Kidney (tissue), 14 donors: Measurements from ENCODE around the gene SMIM35. TPM values are rescaled to one million over a fixed set of nuclear protein-coding genes. Genes with fewer than 3 reads are reported as not detected.

ENCODE experiments used
- DNase-seq, 5 donors: peaks; one replicate each; pipeline ENCODE4 v3.0.0-alpha.2; 2013 to 2020
- FAIRE-seq: peaks from 2 replicates; lab custom pipeline; 2012; peaks lifted over from hg19 to GRCh38; lab: Jason Lieb, UNC
- H3K27ac ChIP-seq, 2 donors: one replicate each; pipeline ENCODE4 v1.7.0; 2013; ENCODE audit warnings: low read depth in 2 of 2, low read length in 2 of 2, inconsistent platforms in 1 of 2
- H3K27me3 ChIP-seq: one replicate; pipeline ENCODE4 v1.7.1; 2013; ENCODE audit warnings: low read length, inconsistent platforms; ENCODE audit not compliant: control insufficient read depth, insufficient read depth
- H3K36me3 ChIP-seq, 3 donors: one replicate each; pipeline versions ENCODE4 v1.7.0 to v1.7.1; 2013; ENCODE audit warnings: low read length in 3 of 3, control low read depth in 1 of 3, inconsistent platforms in 1 of 3; ENCODE audit not compliant: insufficient read depth in 3 of 3, control insufficient read depth in 2 of 3
- H3K4me1 ChIP-seq, 3 donors: one replicate each; pipeline versions ENCODE4 v1.7.0 to v1.7.1; 2013; ENCODE audit warnings: low read length in 3 of 3, inconsistent platforms in 1 of 3, low read depth in 1 of 3; ENCODE audit not compliant: control insufficient read depth in 2 of 3, insufficient read depth in 2 of 3
- H3K4me3 ChIP-seq, 3 donors: one replicate each; pipeline versions ENCODE4 v1.7.0 to v1.8.1; 2013; ENCODE audit warnings: low read length in 3 of 3, control low read depth in 1 of 3, inconsistent platforms in 1 of 3
- H3K9ac ChIP-seq, 3 donors: one replicate each; pipeline versions ENCODE4 v1.7.0 to v1.7.1; 2013; ENCODE audit warnings: low read length in 3 of 3, control low read depth in 1 of 3, inconsistent platforms in 1 of 3
- H3K9me3 ChIP-seq, 3 donors: one replicate each; pipeline versions ENCODE4 v1.7.0 to v1.7.1; 2013; ENCODE audit warnings: low read length in 3 of 3, control low read depth in 1 of 3, inconsistent platforms in 1 of 3; ENCODE audit not compliant: control insufficient read depth in 2 of 3, insufficient read depth in 1 of 3
- intact Hi-C: fragments of 100-400 bp; cut with DNase I; formaldehyde crosslinking; loops from one replicate; pipeline ENCODE4 v1.11.1; 2022
- polyA plus RNA-seq: library from polyadenylated mRNA; stranded (reverse); fragments of 350-450 nt; fragmentation: Illumina TruSeq; extraction: RNeasy Lipid Tissue Mini Kit (QIAGEN cat#74804); gene quantifications from one replicate; pipeline ENCODE4 v1.2.3, GENCODE V29; 2014; ENCODE audit warnings: low read depth, low replicate concordance; ENCODE audit not compliant: insufficient read depth
- total RNA-seq: library from RNA; stranded (reverse); fragmentation: NEBNext Ultra II Directional; extraction: Animal tissue kit (Norgen Biotek cat#: 25700); gene quantifications from one replicate; pipeline ENCODE4 v1.2.1, GENCODE V29; 2021
- TF ChIP-seq, protein P1 (sequence below): IDR thresholded peaks from 3 replicates; pipeline ENCODE4 v1.5.1; 2012; ENCODE audit warnings: mild to moderate bottlenecking, moderate library complexity, borderline replicate concordance; ENCODE audit not compliant: insufficient read depth; ENCODE audit errors: extremely low read depth
- donor health status: control.
- donor health status: control.
- donor health status: control.
- donor health status: control.
- donor health status: control.
- donor health status: DM: yes; HTN: yes; CAD: no.
- donor health status: Normal renal cell carcinoma (clear cell type).

SMIM35 gene
- total and polyA plus RNA-seq, 2 donors from 2014 or later: 0.80 TPM; not detected in 1

DNA sequence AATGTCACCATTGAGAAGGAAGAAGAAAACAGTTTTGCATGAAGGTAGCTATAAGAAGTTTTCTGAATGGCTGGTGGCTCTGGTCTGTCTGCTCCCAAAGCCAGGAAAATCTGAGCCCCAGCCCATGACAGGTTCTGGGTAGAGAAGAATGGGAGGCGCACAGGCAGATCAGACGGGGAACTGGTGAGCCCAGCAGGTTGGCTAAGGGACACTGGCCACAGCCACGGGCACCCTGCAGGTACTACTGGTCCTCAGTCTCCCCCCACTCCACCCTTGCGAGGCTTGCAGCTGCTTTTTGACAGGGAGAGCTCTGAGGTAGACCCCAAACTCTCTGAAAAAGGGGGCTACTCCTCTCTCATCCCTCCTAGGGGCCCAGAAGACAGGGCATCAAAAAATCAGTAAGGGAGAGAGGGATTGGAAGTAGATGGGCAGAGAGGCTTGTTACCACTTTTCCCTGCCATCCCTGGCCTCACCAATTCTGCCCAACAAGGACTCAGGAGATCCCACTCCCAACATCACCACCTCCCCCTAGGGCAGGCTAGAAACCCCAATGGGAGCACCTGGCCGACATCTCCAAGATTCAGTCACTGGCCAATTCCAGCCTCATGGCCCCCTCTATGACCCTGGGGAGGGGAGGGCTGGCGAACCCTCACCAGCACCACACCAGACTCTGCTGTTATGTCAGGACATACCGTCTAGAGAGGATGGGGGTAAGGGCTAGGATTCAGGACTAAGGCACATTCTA, 48.5 kb upstream of the SMIM35 start:
- Histone ChIP-seq H3K27ac (no peak overlapping the region), H3K36me3 (no peaks in the 10 kb centered on the region), H3K27me3 (no peaks in the 10 kb centered on the region), H3K9me3 (no peaks in the 10 kb centered on the region), H3K4me1 (no peaks in the 10 kb centered on the region), H3K4me3 (no peak overlapping the region), H3K9ac (no peak overlapping the region)
- TF ChIP-seq, protein P1, sequence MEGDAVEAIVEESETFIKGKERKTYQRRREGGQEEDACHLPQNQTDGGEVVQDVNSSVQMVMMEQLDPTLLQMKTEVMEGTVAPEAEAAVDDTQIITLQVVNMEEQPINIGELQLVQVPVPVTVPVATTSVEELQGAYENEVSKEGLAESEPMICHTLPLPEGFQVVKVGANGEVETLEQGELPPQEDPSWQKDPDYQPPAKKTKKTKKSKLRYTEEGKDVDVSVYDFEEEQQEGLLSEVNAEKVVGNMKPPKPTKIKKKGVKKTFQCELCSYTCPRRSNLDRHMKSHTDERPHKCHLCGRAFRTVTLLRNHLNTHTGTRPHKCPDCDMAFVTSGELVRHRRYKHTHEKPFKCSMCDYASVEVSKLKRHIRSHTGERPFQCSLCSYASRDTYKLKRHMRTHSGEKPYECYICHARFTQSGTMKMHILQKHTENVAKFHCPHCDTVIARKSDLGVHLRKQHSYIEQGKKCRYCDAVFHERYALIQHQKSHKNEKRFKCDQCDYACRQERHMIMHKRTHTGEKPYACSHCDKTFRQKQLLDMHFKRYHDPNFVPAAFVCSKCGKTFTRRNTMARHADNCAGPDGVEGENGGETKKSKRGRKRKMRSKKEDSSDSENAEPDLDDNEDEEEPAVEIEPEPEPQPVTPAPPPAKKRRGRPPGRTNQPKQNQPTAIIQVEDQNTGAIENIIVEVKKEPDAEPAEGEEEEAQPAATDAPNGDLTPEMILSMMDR: no peak
- no peak for DNase-seq
- intact Hi-C loops: no loop called here
- FAIRE-seq: no peak

DNA sequence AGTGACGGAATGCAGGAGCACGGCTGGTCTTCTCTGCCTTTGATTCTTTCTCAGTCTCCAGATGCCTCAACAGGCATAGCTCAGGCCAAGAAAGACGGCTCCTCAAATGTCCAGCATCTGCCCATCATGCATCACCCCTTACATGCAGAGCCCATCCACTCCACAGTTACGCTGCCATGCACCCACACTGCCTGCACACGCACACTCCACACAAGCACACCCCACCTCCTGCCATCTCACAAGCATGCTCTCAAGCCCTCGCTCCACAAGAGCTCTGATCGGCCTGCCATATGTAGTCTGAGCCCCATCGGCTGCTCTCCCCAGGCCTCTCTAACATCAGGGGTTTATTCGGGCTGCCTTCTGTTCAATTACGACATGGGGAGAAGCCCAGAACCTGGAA, 47.1 kb upstream of the SMIM35 start:
- no peak for FAIRE-seq
- no peak overlapping the region for H3K27ac ChIP-seq
- intact Hi-C loops: no loop called here
- H3K4me3 ChIP-seq: no peak overlapping the region
- H3K9me3 ChIP-seq: no peaks in the 10 kb centered on the region
- DNase-seq: no peak
- H3K27me3 ChIP-seq: no peaks in the 10 kb centered on the region
- TF ChIP-seq, protein P1: no peak
- H3K36me3 ChIP-seq: no peaks in the 10 kb centered on the region
- no peak overlapping the region for H3K9ac ChIP-seq
- no peaks in the 10 kb centered on the region for H3K4me1 ChIP-seq

DNA sequence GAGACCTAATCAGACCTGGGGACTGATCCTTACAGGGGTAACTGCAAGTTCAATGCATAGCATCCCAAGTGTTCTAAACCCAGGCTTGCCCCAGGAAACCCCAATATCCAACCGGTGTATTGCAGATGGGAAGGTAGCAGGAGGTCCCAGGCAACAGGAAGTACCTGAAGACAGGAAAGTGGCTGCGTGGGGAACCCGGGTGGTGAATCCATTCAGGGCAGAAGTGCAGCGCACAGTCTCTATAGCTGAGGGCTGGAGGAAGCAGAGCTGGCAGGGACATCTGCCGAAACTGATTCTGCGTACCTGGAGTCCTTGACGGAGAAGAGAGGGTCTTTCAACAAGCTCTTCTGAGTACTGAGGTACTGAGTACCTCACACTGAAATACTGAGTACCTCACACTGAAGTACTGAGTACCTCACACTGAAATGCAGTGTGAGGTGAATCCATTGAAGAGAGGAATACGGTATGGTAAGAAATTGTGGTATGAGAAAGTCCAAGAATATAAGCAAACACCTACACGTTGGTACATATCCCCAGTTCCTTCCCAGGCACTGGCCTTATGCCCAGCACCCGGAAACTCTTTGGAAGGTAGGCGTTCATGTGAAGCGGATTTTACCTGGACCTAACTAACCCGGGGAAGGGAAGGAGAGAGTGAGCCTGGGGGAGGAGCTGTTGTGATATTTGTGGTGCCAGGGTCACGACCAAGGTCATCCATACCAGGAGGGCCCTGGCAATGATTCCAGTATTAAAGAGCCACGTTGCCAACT, 45.8 kb upstream of the SMIM35 start:
- Histone ChIP-seq H3K27ac (no peak overlapping the region), H3K4me3 (no peak overlapping the region), H3K27me3 (no peaks in the 10 kb centered on the region), H3K9ac (no peak overlapping the region), H3K9me3 (no peaks in the 10 kb centered on the region), H3K4me1 (no peaks in the 10 kb centered on the region), H3K36me3 (no peaks in the 10 kb centered on the region)
- intact Hi-C loops: no loop called here
- DNase-seq (no peak), FAIRE-seq (no peak)
- TF ChIP-seq, protein P1: no peak
